Mesothelial cell of epicardium (in vitro differentiated cells): ENCODE data around the gene TMED7. TPM values are rescaled to one million over a fixed set of nuclear protein-coding genes. Genes with fewer than 3 reads are reported as not detected.

Experiments used
- DNase-seq, 2 experiments: peaks; one replicate each; pipeline ENCODE4 v3.0.0; 2021; ENCODE audit warnings: low spot score in 2 of 2; ENCODE audit not compliant: unreplicated experiment in 2 of 2
- H3K27ac Mint-ChIP-seq: 2 replicates; pipeline ENCODE4 v1.8.0; 2021; ENCODE audit warnings: mixed read lengths
- H3K27me3 Mint-ChIP-seq: 2 replicates; pipeline ENCODE4 v1.8.0; 2021; ENCODE audit warnings: low read depth, mixed read lengths
- H3K36me3 Mint-ChIP-seq: 2 replicates; pipeline ENCODE4 v1.8.0; 2021; ENCODE audit warnings: mixed read lengths
- H3K4me1 Mint-ChIP-seq: 2 replicates; pipeline ENCODE4 v1.8.0; 2021; ENCODE audit warnings: mixed read lengths
- H3K4me3 Mint-ChIP-seq: 2 replicates; pipeline ENCODE4 v1.8.0; 2021; ENCODE audit warnings: mild to moderate bottlenecking, moderate library complexity, mixed read lengths
- H3K9me3 Mint-ChIP-seq: 2 replicates; pipeline ENCODE4 v1.8.0; 2021; ENCODE audit warnings: mixed read lengths
- total RNA-seq: library from RNA; stranded (reverse); gene quantifications from 3 replicates; pipeline ENCODE4 v1.2.1, GENCODE V29; 2021
- TF ChIP-seq, protein P1 (sequence below): fragments of 200-600 bp; sonication (generic); IDR thresholded peaks from one replicate; pipeline ENCODE4 v1.5.0; 2021; ENCODE audit warnings: antibody characterized with exemption; ENCODE audit not compliant: unreplicated experiment

TMED7 gene
- total RNA-seq, 1 donor from 2014 or later = 73.3 TPM

DNA sequence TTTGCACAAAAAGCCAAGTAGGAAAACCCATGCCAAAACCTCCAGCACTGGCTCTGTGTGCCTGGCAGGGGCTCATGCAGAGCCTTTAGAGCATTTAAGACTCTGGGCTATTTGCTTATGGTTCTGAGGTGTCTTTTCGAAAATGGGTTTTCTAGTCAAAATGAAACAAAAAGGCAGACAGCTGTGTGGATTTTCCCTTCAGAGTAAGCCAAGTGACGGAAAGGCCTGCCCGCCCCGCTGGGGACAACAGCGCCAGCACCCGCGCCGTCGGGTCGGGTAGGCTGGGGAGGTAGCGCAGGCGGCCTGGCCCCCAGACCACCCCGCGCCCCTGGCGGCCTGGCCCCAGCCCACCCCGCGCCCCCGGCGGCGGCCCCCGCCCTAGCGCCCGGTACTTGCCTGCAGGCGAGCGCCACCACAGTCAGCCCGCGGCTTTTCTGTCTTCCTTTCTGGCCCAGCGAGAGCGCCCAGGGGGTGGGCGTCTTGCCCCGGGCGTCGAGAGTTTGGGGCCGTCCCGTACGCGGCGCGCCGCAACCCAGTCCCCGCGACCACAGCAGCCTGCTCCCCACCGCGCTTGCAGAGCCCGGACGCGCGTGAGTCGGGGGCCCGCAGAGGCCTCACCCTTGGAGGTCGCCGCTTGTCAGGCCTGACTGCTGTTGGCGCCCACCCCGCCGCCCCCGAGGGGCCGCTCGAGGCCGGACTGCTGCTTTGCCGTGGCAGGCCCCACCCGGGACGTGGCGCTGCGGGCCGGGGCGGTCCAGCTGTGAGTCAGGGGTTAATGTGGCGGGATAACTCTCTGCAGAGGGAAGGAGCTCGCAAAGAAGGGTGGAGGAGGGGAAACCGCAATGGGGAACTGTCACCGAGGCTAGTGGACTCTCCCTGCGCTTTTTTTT is 23.9 kb downstream of the TMED7 start, which contains the start of gene TICAM2:
Gene TICAM2 (minus strand): TSS at position 779 of the 890 bp plus-strand sequence. CDS start 21,223 bp downstream, outside the sequence.
- H3K4me3 Mint-ChIP-seq = peak within 1 kb of the TSS; percentile 64
- peaks cover 19% of the 10 kb centered on the region for H3K36me3 Mint-ChIP-seq
- H3K27me3 Mint-ChIP-seq = no peaks in the 10 kb centered on the region
- peaks cover 15% of the 10 kb centered on the region for H3K4me1 Mint-ChIP-seq
- DNase-seq = peak in 1 of 2 experiments; percentile 41
- TF ChIP-seq, protein P1, sequence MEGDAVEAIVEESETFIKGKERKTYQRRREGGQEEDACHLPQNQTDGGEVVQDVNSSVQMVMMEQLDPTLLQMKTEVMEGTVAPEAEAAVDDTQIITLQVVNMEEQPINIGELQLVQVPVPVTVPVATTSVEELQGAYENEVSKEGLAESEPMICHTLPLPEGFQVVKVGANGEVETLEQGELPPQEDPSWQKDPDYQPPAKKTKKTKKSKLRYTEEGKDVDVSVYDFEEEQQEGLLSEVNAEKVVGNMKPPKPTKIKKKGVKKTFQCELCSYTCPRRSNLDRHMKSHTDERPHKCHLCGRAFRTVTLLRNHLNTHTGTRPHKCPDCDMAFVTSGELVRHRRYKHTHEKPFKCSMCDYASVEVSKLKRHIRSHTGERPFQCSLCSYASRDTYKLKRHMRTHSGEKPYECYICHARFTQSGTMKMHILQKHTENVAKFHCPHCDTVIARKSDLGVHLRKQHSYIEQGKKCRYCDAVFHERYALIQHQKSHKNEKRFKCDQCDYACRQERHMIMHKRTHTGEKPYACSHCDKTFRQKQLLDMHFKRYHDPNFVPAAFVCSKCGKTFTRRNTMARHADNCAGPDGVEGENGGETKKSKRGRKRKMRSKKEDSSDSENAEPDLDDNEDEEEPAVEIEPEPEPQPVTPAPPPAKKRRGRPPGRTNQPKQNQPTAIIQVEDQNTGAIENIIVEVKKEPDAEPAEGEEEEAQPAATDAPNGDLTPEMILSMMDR = no peak
- peaks cover 3% of the 10 kb centered on the region for H3K9me3 Mint-ChIP-seq
- H3K27ac Mint-ChIP-seq = peak within 1 kb of the TSS; percentile 91

DNA sequence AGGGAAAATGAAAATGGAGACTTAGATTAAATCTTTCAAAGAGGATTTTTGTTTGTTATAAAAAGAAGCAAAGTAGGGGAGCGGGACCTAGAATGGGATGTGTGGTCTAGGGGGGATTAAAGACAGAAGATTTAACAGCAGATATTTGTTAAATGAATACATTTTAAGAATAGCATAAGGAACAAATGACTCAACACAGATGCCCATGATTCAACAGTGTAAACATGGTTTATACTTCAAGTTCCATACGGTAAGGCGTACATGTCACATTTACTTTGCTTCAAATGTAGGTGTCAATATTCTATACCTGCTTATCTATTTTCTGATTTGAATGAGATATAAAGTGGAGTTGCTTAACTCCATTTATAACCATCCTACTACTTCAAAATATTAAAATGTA is 25.1 kb downstream of the TMED7 start:
- TF ChIP-seq, protein P1 = no peak
- no peaks in the 10 kb centered on the region for H3K27me3 Mint-ChIP-seq
- peaks cover 15% of the 10 kb centered on the region for H3K4me1 Mint-ChIP-seq
- peak overlapping the region; percentile 34 for H3K4me3 Mint-ChIP-seq
- no peak overlapping the region for H3K27ac Mint-ChIP-seq
- peaks cover 15% of the 10 kb centered on the region for H3K36me3 Mint-ChIP-seq
- DNase-seq = no peak
- peaks cover 3% of the 10 kb centered on the region for H3K9me3 Mint-ChIP-seq

DNA sequence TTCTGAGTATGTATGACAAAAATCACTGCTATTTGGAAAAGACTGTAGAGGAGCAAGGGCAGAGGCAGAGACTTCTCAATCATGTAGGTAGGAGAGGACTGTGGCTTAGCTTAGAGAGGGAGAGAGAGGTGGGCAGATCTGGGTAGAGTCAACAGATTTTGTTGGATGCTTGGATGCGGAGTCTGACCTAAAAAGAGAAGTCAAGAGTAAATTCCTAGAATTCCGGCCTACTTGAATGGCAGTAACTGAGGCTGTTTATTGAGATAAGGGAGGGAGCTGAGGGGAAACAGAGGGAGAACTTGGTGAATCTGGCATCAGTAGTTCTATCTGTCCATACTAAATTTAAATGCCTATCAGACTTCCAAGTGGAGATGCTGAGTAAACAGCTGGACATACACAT is 25.9 kb downstream of the TMED7 start:
- Mint-ChIP-seq H3K9me3 (peaks cover 3% of the 10 kb centered on the region), H3K27me3 (no peaks in the 10 kb centered on the region), H3K4me1 (peaks cover 17% of the 10 kb centered on the region), H3K4me3 (no peak overlapping the region), H3K36me3 (peaks cover 13% of the 10 kb centered on the region), H3K27ac (no peak overlapping the region)
- no peak for DNase-seq
- TF ChIP-seq, protein P1 = no peak

DNA sequence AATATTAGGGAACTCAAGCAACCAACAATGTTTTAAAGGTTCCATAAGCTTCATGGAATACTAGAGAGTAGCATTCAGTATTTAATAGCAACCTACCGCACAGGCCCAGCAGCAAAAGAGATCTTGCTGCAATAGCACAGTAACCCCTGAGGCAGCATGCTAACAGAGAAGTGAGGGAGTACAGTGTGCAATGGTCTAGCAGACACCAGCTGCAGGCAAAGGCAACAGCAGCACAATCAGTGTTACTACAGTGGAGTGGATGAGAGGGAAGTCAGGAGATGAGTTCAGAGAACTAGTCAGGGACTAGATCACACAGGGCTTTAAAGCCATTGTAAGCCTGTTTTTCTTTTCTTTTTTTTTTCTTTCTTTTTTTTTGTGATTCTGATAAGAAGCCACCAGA is 26.3 kb downstream of the TMED7 start:
- peaks cover 18% of the 10 kb centered on the region for H3K4me1 Mint-ChIP-seq
- DNase-seq = no peak
- TF ChIP-seq, protein P1 = no peak
- peaks cover 3% of the 10 kb centered on the region for H3K9me3 Mint-ChIP-seq
- H3K36me3 Mint-ChIP-seq = peaks cover 12% of the 10 kb centered on the region
- no peak overlapping the region for H3K27ac Mint-ChIP-seq
- no peak overlapping the region for H3K4me3 Mint-ChIP-seq
- H3K27me3 Mint-ChIP-seq = no peaks in the 10 kb centered on the region

DNA sequence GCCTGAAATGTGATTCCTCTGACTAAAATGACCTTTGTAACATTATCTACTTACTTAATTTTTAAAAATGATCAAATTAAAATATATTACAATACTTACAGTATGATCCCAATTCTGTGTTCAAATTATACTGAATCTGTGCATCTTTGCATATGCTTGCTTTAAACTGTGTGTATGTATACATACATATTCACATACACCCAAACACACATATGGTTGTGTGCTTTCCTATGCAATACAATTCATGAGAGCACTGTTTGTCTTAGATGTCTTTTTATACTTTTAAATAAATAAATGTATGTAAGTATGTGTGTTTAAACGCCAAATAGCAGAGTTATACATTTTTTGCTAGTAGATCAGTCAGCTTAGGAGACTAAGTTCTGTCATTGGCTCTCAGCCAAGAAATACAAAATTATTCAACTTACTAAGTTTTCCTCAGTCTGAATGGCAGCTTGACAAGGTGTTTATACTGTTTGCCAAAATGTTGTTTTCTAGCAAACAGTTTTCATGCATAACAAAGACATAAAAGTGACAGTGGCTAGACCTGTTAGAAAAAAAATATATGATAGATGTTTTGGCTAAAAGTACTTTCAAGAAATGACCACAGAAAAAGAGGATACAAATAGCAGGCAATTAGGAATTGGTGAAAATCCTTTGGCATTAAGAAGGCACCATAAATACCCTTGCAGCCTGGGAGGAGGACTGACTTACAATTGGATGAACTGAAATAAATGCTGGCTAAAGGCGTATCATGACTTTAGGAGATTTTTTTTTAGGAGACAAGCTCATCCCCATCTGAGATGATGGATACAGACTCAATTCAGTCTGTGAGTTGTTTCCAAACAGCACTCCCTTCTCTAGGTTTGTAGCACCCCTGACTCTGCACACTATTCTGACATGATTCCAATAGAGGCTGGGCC is 31.4 kb downstream of the TMED7 start:
- Mint-ChIP-seq H3K4me1 (peaks cover 7% of the 10 kb centered on the region), H3K27ac (no peak overlapping the region)
- TF ChIP-seq, protein P1 = no peak

More for the DNA sequence above, 31.4 kb downstream of the TMED7 start:
- Mint-ChIP-seq H3K27me3 (no peaks in the 10 kb centered on the region), H3K36me3 (no peaks in the 10 kb centered on the region), H3K9me3 (no peaks in the 10 kb centered on the region), H3K4me3 (no peak overlapping the region)
- DNase-seq = no peak
